ENCODE measurements around the gene SBF2. TPM values are rescaled to one million over a fixed set of nuclear protein-coding genes. Genes with fewer than 3 reads are reported as not detected.

Gene SBF2
- total RNA-seq, 1 donor from 2014 or later, result 34.5 TPM

GRCh38 chr11:9840460-9841004 is 453.5 kb downstream of the SBF2 start:
- no peaks in the 10 kb centered on the region for H3K4me1 ChIP-seq
- no peaks in the 10 kb centered on the region for H3K27me3 ChIP-seq
- H3K36me3 ChIP-seq, result peaks cover 22 to 37% of the 10 kb centered on the region in 2 donors
- no peaks in the 10 kb centered on the region for H3K9me3 ChIP-seq
- H3K4me3 ChIP-seq, result no peak overlapping the region
- TF ChIP-seq, protein P1, sequence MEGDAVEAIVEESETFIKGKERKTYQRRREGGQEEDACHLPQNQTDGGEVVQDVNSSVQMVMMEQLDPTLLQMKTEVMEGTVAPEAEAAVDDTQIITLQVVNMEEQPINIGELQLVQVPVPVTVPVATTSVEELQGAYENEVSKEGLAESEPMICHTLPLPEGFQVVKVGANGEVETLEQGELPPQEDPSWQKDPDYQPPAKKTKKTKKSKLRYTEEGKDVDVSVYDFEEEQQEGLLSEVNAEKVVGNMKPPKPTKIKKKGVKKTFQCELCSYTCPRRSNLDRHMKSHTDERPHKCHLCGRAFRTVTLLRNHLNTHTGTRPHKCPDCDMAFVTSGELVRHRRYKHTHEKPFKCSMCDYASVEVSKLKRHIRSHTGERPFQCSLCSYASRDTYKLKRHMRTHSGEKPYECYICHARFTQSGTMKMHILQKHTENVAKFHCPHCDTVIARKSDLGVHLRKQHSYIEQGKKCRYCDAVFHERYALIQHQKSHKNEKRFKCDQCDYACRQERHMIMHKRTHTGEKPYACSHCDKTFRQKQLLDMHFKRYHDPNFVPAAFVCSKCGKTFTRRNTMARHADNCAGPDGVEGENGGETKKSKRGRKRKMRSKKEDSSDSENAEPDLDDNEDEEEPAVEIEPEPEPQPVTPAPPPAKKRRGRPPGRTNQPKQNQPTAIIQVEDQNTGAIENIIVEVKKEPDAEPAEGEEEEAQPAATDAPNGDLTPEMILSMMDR (IDR thresholded peaks at IDR 0.05), result no peak
- DNase-seq (ENCODE audit: low spot score in 2 of 2), result no peak
- H3K27ac ChIP-seq, result no peak overlapping the region
- intact Hi-C loops (cut with DNase I), result no loop called here

GRCh38 chr11:9839550-9839949 is 454.5 kb downstream of the SBF2 start:
- TF ChIP-seq, protein P1 (IDR thresholded peaks at IDR 0.05), result no peak
- H3K27ac ChIP-seq, result no peak overlapping the region
- no peak overlapping the region for H3K4me3 ChIP-seq
- intact Hi-C loops (cut with DNase I), result no loop called here
- no peaks in the 10 kb centered on the region for H3K9me3 ChIP-seq
- H3K36me3 ChIP-seq, result peaks cover 22 to 30% of the 10 kb centered on the region in 2 donors
- H3K27me3 ChIP-seq, result no peaks in the 10 kb centered on the region
- DNase-seq (ENCODE audit: low spot score in 2 of 2), result no peak
- no peaks in the 10 kb centered on the region for H3K4me1 ChIP-seq

- Histone ChIP-seq H3K36me3 (peaks cover 22 to 26% of the 10 kb centered on the region in 2 donors), H3K4me3 (no peak overlapping the region), H3K27ac (no peak overlapping the region), H3K4me1 (no peaks in the 10 kb centered on the region), H3K9me3 (no peaks in the 10 kb centered on the region), H3K27me3 (no peaks in the 10 kb centered on the region)
- TF ChIP-seq, protein P1 (IDR thresholded peaks at IDR 0.05), result no peak
- no peak for DNase-seq (ENCODE audit: low spot score in 2 of 2)
- intact Hi-C loops (cut with DNase I), result no loop called here
These were observed 455.1 kb downstream of the SBF2 start for GRCh38 chr11:9838961-9839360.

- intact Hi-C loops (cut with DNase I), result no loop called here
- TF ChIP-seq, protein P1 (IDR thresholded peaks at IDR 0.05), result no peak
- no peak overlapping the region for H3K27ac ChIP-seq
- no peaks in the 10 kb centered on the region for H3K9me3 ChIP-seq
- no peaks in the 10 kb centered on the region for H3K4me1 ChIP-seq
- no peak overlapping the region for H3K4me3 ChIP-seq
- no peak for DNase-seq (ENCODE audit: low spot score in 2 of 2)
- no peaks in the 10 kb centered on the region for H3K27me3 ChIP-seq
- peaks cover 22 to 25% of the 10 kb centered on the region in 2 donors for H3K36me3 ChIP-seq
These were observed 455.8 kb downstream of the SBF2 start for GRCh38 chr11:9838229-9838628.

DNA sequence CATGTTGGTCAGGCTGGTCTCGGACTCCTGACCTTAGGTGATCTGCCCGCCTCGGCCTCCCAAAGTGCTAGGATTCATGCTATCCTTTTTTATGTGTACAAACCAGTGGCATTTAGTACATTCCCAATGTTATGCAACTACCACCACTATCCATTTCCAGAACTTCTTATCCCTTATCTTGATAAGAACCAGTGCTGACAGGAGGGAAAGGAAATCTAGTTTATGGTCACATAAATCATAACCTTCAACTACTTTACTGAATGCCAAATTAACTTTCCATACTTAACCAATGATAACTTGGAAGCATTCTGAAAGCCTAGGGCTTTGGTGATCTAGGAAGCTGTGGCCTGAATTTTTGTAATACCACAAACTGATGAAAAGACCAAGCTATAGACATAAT is 459.7 kb downstream of the SBF2 start:
- DNase-seq (ENCODE audit: low spot score in 2 of 2), result no peak
- Histone ChIP-seq H3K4me1 (no peaks in the 10 kb centered on the region), H3K4me3 (no peak overlapping the region), H3K36me3 (peaks cover 4 to 22% of the 10 kb centered on the region in 2 donors), H3K9me3 (no peaks in the 10 kb centered on the region), H3K27me3 (no peaks in the 10 kb centered on the region), H3K27ac (no peak overlapping the region)
- TF ChIP-seq, protein P1 (IDR thresholded peaks at IDR 0.05), result no peak
- intact Hi-C loops (cut with DNase I), result no loop called here

- no peaks in the 10 kb centered on the region for H3K9me3 ChIP-seq
- peaks cover 0 to 13% of the 10 kb centered on the region in 2 donors for H3K36me3 ChIP-seq
- no peak for DNase-seq (ENCODE audit: low spot score in 2 of 2)
- intact Hi-C loops (cut with DNase I), result no loop called here
- H3K27me3 ChIP-seq, result no peaks in the 10 kb centered on the region
- no peak overlapping the region for H3K27ac ChIP-seq
- TF ChIP-seq, protein P1 (IDR thresholded peaks at IDR 0.05), result no peak
- H3K4me1 ChIP-seq, result no peaks in the 10 kb centered on the region
- H3K4me3 ChIP-seq, result no peak overlapping the region
These were observed 462.9 kb downstream of the SBF2 start for GRCh38 chr11:9831122-9831521.
